Trophoblast cell (in vitro differentiated cells and primary cell): ENCODE results near the gene DUSP19. TPM values are rescaled to one million over a fixed set of nuclear protein-coding genes. Genes with fewer than 3 reads are reported as not detected.

Source experiments
- DNase-seq, 2 donors: peaks; one replicate each; pipeline ENCODE4 v3.0.0-alpha.2; 2016
- H2AFZ ChIP-seq: 2 replicates; pipeline ENCODE4 v1.6.1; 2013; ENCODE audit warnings: low read length, moderate library complexity, mild to moderate bottlenecking; ENCODE audit not compliant: insufficient read depth, poor library complexity
- H2AK5ac ChIP-seq: 2 replicates; pipeline ENCODE4 v1.6.1; 2013; ENCODE audit warnings: mild to moderate bottlenecking, low read length
- H2BK120ac ChIP-seq: 2 replicates; pipeline ENCODE4 v1.6.1; 2013; ENCODE audit warnings: low read length, mild to moderate bottlenecking, moderate library complexity; ENCODE audit not compliant: insufficient read depth, poor library complexity
- H2BK12ac ChIP-seq: 2 replicates; pipeline ENCODE4 v1.6.1; 2013; ENCODE audit warnings: mild to moderate bottlenecking, low read length, moderate library complexity
- H2BK5ac ChIP-seq: 2 replicates; pipeline ENCODE4 v1.6.1; 2013; ENCODE audit warnings: low read length, low read depth, moderate library complexity, mild to moderate bottlenecking; ENCODE audit not compliant: poor library complexity
- H3K14ac ChIP-seq: 2 replicates; pipeline ENCODE4 v1.6.1; 2013; ENCODE audit warnings: mild to moderate bottlenecking, low read length
- H3K18ac ChIP-seq: 2 replicates; pipeline ENCODE4 v1.6.1; 2013; ENCODE audit warnings: mild to moderate bottlenecking, low read length
- H3K23ac ChIP-seq: 2 replicates; pipeline ENCODE4 v1.6.1; 2013; ENCODE audit warnings: low read length
- H3K27ac ChIP-seq: 2 replicates; pipeline ENCODE4 v1.5.1; 2013; ENCODE audit warnings: low read depth, mild to moderate bottlenecking, inconsistent platforms, low read length, moderate library complexity
- H3K27me3 ChIP-seq: 2 replicates; pipeline ENCODE4 v1.6.1; 2013; ENCODE audit warnings: inconsistent platforms, mild to moderate bottlenecking, low read length, moderate library complexity; ENCODE audit not compliant: insufficient read depth
- H3K36me3 ChIP-seq, 2 experiments: 1 replicate in 1 of 2; 2 replicates in 1 of 2; pipeline ENCODE4 v1.6.1; 2013; ENCODE audit warnings: low read length in 2 of 2, mild to moderate bottlenecking in 2 of 2, moderate library complexity in 1 of 2; ENCODE audit not compliant: insufficient read depth in 2 of 2, control insufficient read depth in 1 of 2
- H3K4ac ChIP-seq: 2 replicates; pipeline ENCODE4 v1.6.1; 2013; ENCODE audit warnings: low read depth, mild to moderate bottlenecking, low read length, moderate library complexity
- H3K4me1 ChIP-seq, 2 experiments: 1 replicate in 1 of 2; 2 replicates in 1 of 2; pipeline ENCODE4 v1.6.1; 2013; ENCODE audit warnings: low read length in 2 of 2, mild to moderate bottlenecking in 2 of 2, moderate library complexity in 1 of 2; ENCODE audit not compliant: insufficient read depth in 2 of 2, control insufficient read depth in 1 of 2
- H3K4me2 ChIP-seq: 2 replicates; pipeline ENCODE4 v1.6.1; 2013; ENCODE audit warnings: inconsistent platforms, mild to moderate bottlenecking, low read length, moderate library complexity
- H3K4me3 ChIP-seq: 2 replicates; pipeline ENCODE4 v1.5.1; 2013; ENCODE audit warnings: mild to moderate bottlenecking, low read depth, low read length, inconsistent platforms
- H3K79me1 ChIP-seq: one replicate; pipeline ENCODE4 v1.6.1; 2013; ENCODE audit warnings: low read length
- H3K79me2 ChIP-seq: 2 replicates; pipeline ENCODE4 v1.6.1; 2013; ENCODE audit warnings: low read length, mild to moderate bottlenecking; ENCODE audit not compliant: control insufficient read depth, insufficient read depth, poor library complexity
- H3K9ac ChIP-seq: 2 replicates; pipeline ENCODE4 v1.6.1; 2013; ENCODE audit warnings: mild to moderate bottlenecking, low read length
- H3K9me3 ChIP-seq: 2 replicates; pipeline ENCODE4 v1.6.1; 2013; ENCODE audit warnings: low read depth, mild to moderate bottlenecking, control low read depth, inconsistent platforms, low read length; ENCODE audit not compliant: insufficient read depth
- H4K12ac ChIP-seq: 2 replicates; pipeline ENCODE4 v1.6.1; 2013; ENCODE audit warnings: low read depth, mild to moderate bottlenecking, low read length, moderate library complexity
- H4K8ac ChIP-seq: 2 replicates; pipeline ENCODE4 v1.6.1; 2013; ENCODE audit warnings: low read depth, mild to moderate bottlenecking, low read length, moderate library complexity
- H4K91ac ChIP-seq: one replicate; pipeline ENCODE4 v1.6.1; 2013; ENCODE audit warnings: low read depth, mild to moderate bottlenecking, low read length, moderate library complexity
- WGBS: extraction: QIAGEN DNeasy Blood & Tissue Kit; methylation state at CpG from one replicate; pipeline ENCODE4 v1.1.7; 2013; ENCODE audit warnings: missing lambda C conversion rate; ENCODE audit not compliant: insufficient read length, insufficient coverage; ENCODE audit errors: extremely low coverage; 5-methylcytosine and 5-hydroxymethylcytosine counted together
- polyA plus RNA-seq: library from polyadenylated mRNA; stranded (reverse); fragments of 200-250 nt; gene quantifications from 2 replicates; pipeline ENCODE4 v1.2.3, GENCODE V29; 2013

Gene DUSP19
- polyA plus RNA-seq, result 0.48 and 0.54 TPM in 2 replicates

GRCh38 chr2:183078464-183079138, at the start of gene DUSP19:
DUSP19 (plus strand) TSS chr2:183078747; CDS start chr2:183078934, 187 bp downstream.
- H4K12ac ChIP-seq, result peak within 1 kb of the TSS; percentile 19
- peak within 1 kb of the TSS; percentile 96 for H3K4me2 ChIP-seq
- H3K9me3 ChIP-seq, result no peaks in the 10 kb centered on the region
- H3K14ac ChIP-seq, result peak within 1 kb of the TSS; percentile 67
- H2AFZ ChIP-seq, result peak within 1 kb of the TSS; percentile 93
- H2AK5ac ChIP-seq, result no peak within 1 kb of the TSS
- H3K4me1 ChIP-seq, result peaks cover 3 to 4% of the 10 kb centered on the region in 2 experiments
- H3K79me2 ChIP-seq, result no peaks in the 10 kb centered on the region
- H3K79me1 ChIP-seq, result no peaks in the 10 kb centered on the region
- H3K4ac ChIP-seq, result no peak within 1 kb of the TSS
- H3K18ac ChIP-seq, result peak within 1 kb of the TSS; percentile 70
- no peaks in the 10 kb centered on the region for H3K27me3 ChIP-seq
- no peak within 1 kb of the TSS for H4K91ac ChIP-seq
- no peak within 1 kb of the TSS for H3K27ac ChIP-seq
- no peak within 1 kb of the TSS for H3K23ac ChIP-seq
- H2BK12ac ChIP-seq, result no peak within 1 kb of the TSS
- H2BK120ac ChIP-seq, result no peak within 1 kb of the TSS
- no peak within 1 kb of the TSS for H2BK5ac ChIP-seq
- no CpG with 5 or more reads among the region's 20 CpGs for WGBS
- no peaks in the 10 kb centered on the region for H3K36me3 ChIP-seq
- H3K4me3 ChIP-seq, result peak within 1 kb of the TSS; percentile 70
- peak; percentile 98 to 100 for DNase-seq
- peak within 1 kb of the TSS; percentile 42 for H3K9ac ChIP-seq
- H4K8ac ChIP-seq, result peak within 1 kb of the TSS; percentile 94

DNA sequence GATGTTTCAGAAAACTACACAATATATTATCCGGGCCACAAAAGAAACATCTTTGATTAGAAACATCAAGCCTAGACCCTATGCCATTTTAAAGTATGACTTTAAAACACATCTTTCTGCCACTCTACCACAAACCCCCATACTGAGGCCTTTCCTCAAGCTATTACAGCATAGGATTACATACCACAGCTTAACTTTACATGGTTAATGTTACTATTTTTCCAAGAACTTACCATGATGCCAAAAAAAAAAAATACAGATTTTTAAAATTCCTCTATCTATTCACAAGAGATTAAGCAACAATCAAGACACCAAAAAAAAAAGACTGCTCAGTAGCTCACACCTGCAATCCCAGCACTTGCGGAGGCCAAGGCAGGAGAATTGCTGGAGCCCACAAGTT, 49.3 kb upstream of the DUSP19 start:
- H2AFZ ChIP-seq, result no peak overlapping the region
- H4K91ac ChIP-seq, result no peak overlapping the region
- H3K18ac ChIP-seq, result no peak overlapping the region
- no peak overlapping the region for H4K12ac ChIP-seq
- H3K79me1 ChIP-seq, result no peaks in the 10 kb centered on the region
- no peak overlapping the region for H4K8ac ChIP-seq
- no peak overlapping the region for H2BK12ac ChIP-seq
- H3K4ac ChIP-seq, result peak overlapping the region; percentile 80
- H3K36me3 ChIP-seq, result no peaks in the 10 kb centered on the region
- H3K27me3 ChIP-seq, result no peaks in the 10 kb centered on the region
- H3K4me2 ChIP-seq, result no peak overlapping the region
- H3K4me1 ChIP-seq, result no peaks in the 10 kb centered on the region
- H3K27ac ChIP-seq, result no peak overlapping the region
- peak in 1 of 2 donors; percentile 44 for DNase-seq
- no peaks in the 10 kb centered on the region for H3K9me3 ChIP-seq
- H2AK5ac ChIP-seq, result no peak overlapping the region
- peaks cover 6% of the 10 kb centered on the region for H3K79me2 ChIP-seq
- H2BK5ac ChIP-seq, result no peak overlapping the region
- H3K9ac ChIP-seq, result no peak overlapping the region
- H3K23ac ChIP-seq, result no peak overlapping the region
- no peak overlapping the region for H3K14ac ChIP-seq
- no peak overlapping the region for H2BK120ac ChIP-seq
- no CpG with 5 or more reads among the region's 2 CpGs for WGBS
- no peak overlapping the region for H3K4me3 ChIP-seq

- Histone ChIP-seq H3K9ac (no peak overlapping the region), H4K12ac (no peak overlapping the region), H3K27ac (no peak overlapping the region), H4K91ac (no peak overlapping the region), H3K4me1 (no peaks in the 10 kb centered on the region), H4K8ac (no peak overlapping the region), H2BK12ac (no peak overlapping the region), H3K79me2 (peaks cover 7% of the 10 kb centered on the region), H3K79me1 (no peaks in the 10 kb centered on the region), H2BK120ac (no peak overlapping the region), H3K14ac (no peak overlapping the region), H3K4ac (peak overlapping the region; percentile 86), H2AK5ac (no peak overlapping the region), H3K4me2 (no peak overlapping the region), H3K27me3 (no peaks in the 10 kb centered on the region), H2AFZ (no peak overlapping the region), H3K23ac (no peak overlapping the region), H3K4me3 (no peak overlapping the region), H3K18ac (no peak overlapping the region), H2BK5ac (no peak overlapping the region), H3K9me3 (no peaks in the 10 kb centered on the region), H3K36me3 (no peaks in the 10 kb centered on the region)
- peak in 1 of 2 donors; percentile 50 for DNase-seq
- no CpG with 5 or more reads among the region's 4 CpGs for WGBS
Measured at GRCh38 chr2:183031911-183032794, 46.4 kb upstream of the DUSP19 start.

DNA sequence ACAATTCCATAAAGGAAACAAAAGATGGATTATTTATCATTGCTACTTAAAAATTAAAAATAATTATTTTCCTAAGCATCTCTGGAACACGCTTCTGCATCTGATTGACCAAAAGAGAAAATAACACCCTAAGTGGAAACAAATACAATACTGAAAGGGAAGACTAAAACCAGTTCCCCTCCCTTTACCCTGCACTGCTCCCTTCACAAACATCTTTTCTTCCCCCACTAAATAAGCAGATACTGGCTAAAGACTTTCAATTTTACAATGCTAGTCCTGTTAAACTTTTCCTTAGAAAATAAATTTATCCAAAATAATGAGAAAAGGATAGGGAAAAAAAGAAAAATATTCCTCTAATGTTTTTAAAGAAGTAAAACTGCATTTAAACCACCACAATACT, 44.6 kb upstream of the DUSP19 start:
- Histone ChIP-seq H3K14ac (no peak overlapping the region), H3K4me3 (no peak overlapping the region), H2BK12ac (no peak overlapping the region), H3K79me2 (peaks cover 16% of the 10 kb centered on the region), H3K4me2 (no peak overlapping the region), H4K8ac (no peak overlapping the region), H3K4me1 (no peaks in the 10 kb centered on the region), H2AK5ac (no peak overlapping the region), H3K27me3 (no peaks in the 10 kb centered on the region), H4K91ac (no peak overlapping the region), H3K23ac (no peak overlapping the region), H3K79me1 (peaks cover 13% of the 10 kb centered on the region), H2BK120ac (no peak overlapping the region), H2AFZ (no peak overlapping the region), H4K12ac (no peak overlapping the region), H3K4ac (no peak overlapping the region), H3K9ac (no peak overlapping the region), H2BK5ac (no peak overlapping the region), H3K18ac (no peak overlapping the region), H3K9me3 (no peaks in the 10 kb centered on the region), H3K36me3 (no peaks in the 10 kb centered on the region), H3K27ac (no peak overlapping the region)
- no peak for DNase-seq
- WGBS, result no CpG with 5 or more reads among the region's 1 CpG
